Activated CD8-positive, alpha-beta memory T cell treated with anti-CD3 and anti-CD28 coated beads, Interleukin-2, amount 10 ng/mL, durations not matched to agents 7 days and 5 days (primary cell): Measurements from ENCODE around the gene RNF146. TPM values are rescaled to one million over a fixed set of nuclear protein-coding genes. Genes with fewer than 3 reads are reported as not detected.

Source experiments
- ATAC-seq: fragments of 150-1000 bp; cut with Tn5 transposase; one replicate; pipeline ENCODE4 v1.10.0; 2021; ENCODE audit warnings: moderate library complexity
- CTCF ChIA-PET: fragments of 350-600 bp; sonication (Branson Sonifier 250); formaldehyde crosslinking; loops from one replicate; lab custom pipeline; 2021; ENCODE audit warnings: antibody characterized with exemption; lab: Charles Lee
- DNase-seq: peaks from one replicate; pipeline ENCODE4 v3.0.0-alpha.2; 2020
- H3K27ac Mint-ChIP-seq: one replicate; pipeline ENCODE4 v1.8.0; 2021; ENCODE audit warnings: mild to moderate bottlenecking, mixed read lengths
- H3K27me3 Mint-ChIP-seq: one replicate; pipeline ENCODE4 v1.8.0; 2021; ENCODE audit warnings: mixed read lengths
- H3K36me3 Mint-ChIP-seq: one replicate; pipeline ENCODE4 v1.8.0; 2021; ENCODE audit warnings: mild to moderate bottlenecking, mixed read lengths
- H3K4me1 Mint-ChIP-seq: one replicate; pipeline ENCODE4 v1.8.0; 2021; ENCODE audit warnings: mixed read lengths
- H3K4me3 Mint-ChIP-seq: one replicate; pipeline ENCODE4 v1.8.0; 2021; ENCODE audit warnings: mild to moderate bottlenecking, moderate library complexity, mixed read lengths
- H3K9me3 Mint-ChIP-seq: one replicate; pipeline ENCODE4 v1.8.0; 2022; ENCODE audit warnings: low read depth, mixed read lengths
- total RNA-seq, 2 experiments: library from RNA; stranded (reverse); gene quantifications; one replicate each; pipeline ENCODE4 v1.2.3, GENCODE V29; 2021

The RNF146 gene
- total RNA-seq, 2 experiments from 2014 or later = 18.2 to 24.9 TPM

DNA sequence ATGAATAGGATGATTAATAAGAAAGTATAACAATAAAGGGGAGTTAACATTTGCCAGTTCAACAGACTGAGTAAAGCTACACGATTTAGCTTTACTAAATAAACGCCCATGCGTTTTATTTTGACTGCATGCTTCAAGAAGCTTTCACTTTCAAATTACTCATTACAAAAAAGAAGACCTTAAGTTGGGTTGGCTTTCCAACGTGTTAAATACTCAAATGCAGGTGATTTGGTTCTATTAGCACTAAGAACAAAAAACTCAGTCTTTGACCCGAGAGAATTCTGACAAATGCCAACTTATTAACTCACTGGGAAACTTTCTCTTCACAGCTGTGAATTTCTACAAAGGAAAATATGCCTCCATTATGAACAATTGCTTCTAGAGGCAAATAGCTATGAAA is 24.8 kb downstream of the RNF146 start:
- no peaks in the 10 kb centered on the region for H3K27me3 Mint-ChIP-seq
- peaks cover 43% of the 10 kb centered on the region for H3K36me3 Mint-ChIP-seq
- H3K4me1 Mint-ChIP-seq = peaks cover 22% of the 10 kb centered on the region
- peak overlapping the region; percentile 46 for H3K4me3 Mint-ChIP-seq
- CTCF ChIA-PET = interaction anchor here (1.5 to 4.2 kb wide), 3 partner anchors 12 to 26 kb away, joined by 4 to 25 read pairs (median 11); partner anchors contain the start of gene RNF146
- H3K27ac Mint-ChIP-seq = no peak overlapping the region
- no peaks in the 10 kb centered on the region for H3K9me3 Mint-ChIP-seq
- peak; percentile 76 for ATAC-seq
- no peak for DNase-seq

DNA sequence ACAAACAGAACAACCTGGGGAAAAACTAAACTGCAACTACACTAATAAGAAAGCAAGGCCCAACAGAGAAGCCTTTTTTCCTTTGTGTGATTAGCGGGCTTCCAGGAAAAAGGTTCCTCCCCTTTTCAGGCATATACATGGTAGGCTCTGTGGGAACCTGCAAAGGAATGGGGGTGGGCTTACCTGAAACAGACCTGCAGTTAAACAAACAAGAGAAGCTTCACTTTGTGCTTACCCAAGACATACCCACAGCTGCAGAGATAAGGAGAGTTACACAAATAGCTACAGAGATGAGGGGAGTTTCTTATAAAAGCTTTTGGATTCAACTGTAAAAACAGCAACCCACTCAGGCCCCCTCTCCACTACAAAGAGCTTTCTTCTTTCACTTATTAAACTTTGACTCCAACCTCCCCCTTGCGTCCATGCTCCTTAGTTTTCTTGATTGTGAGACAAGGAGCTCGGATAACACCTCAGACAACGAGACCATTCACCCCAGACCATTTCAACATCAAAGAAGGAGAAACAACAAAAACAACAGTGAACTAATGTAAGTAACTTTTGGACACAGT is 30.9 kb downstream of the RNF146 start:
- DNase-seq (no peak), ATAC-seq (no peak)
- no peaks in the 10 kb centered on the region for H3K27me3 Mint-ChIP-seq
- no peak overlapping the region for H3K27ac Mint-ChIP-seq
- H3K36me3 Mint-ChIP-seq = peaks cover 23% of the 10 kb centered on the region
- H3K4me1 Mint-ChIP-seq = peaks cover 6% of the 10 kb centered on the region
- no peak overlapping the region for H3K4me3 Mint-ChIP-seq
- no peaks in the 10 kb centered on the region for H3K9me3 Mint-ChIP-seq
- CTCF ChIA-PET = no interaction called here

DNA sequence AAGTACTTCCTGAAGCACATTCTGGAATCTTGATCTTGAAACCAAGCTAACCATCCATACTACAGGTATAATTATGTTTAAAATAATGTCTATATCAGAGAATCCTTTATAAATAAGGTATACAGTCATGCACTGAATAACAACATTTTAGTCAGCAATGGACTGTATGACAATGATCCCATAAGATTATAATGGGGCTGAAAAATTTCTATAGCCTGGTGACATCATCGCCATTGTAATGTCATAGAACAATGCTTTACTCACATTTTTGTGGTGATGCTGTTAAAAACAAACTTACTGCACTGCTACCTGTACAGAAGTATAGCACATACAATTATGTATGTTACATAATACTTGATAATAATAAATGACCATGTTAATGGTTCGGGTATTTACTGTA is 31.8 kb downstream of the RNF146 start:
- DNase-seq (no peak), ATAC-seq (no peak)
- H3K27me3 Mint-ChIP-seq = no peaks in the 10 kb centered on the region
- CTCF ChIA-PET = interaction anchor here (1.0 to 4.5 kb wide), 3 partner anchors 14 to 241 kb away, joined by 3 to 18 read pairs (median 3); no protein-coding TSS in a partner anchor
- H3K36me3 Mint-ChIP-seq = peaks cover 20% of the 10 kb centered on the region
- no peak overlapping the region for H3K27ac Mint-ChIP-seq
- H3K4me3 Mint-ChIP-seq = no peak overlapping the region
- H3K4me1 Mint-ChIP-seq = peaks cover 9% of the 10 kb centered on the region
- H3K9me3 Mint-ChIP-seq = no peaks in the 10 kb centered on the region

DNA sequence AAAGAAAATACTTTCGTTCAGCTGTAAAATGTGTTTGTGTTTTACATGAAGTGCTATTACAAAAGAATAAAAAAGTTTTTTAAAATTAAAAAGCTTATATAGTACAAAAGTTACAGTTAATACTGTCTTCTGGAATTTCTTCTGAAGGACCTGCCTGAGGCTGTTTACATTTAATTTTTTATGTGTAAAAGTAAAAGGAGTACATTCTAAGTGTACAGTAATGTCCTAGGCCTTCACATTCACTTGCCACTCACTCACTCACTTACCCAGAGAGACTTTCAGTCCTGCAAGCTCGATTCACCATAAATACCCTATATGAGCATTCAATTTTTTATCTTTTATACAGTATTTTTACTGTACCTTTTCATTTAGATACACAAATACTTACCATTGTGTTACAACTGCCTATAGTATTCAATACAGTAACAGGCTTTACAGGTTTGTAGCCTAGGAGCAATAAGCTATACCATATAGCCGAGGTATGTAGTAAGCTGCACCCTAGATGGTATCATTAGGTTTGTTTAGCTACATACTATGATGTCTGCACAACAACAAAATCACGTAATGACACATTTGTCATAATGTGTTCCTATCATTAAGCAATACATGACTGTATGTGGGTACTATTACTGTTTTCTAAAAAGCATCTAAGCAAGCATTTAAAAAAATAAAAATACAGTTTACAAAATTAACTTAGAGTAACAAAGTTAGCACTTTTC is 33.0 kb downstream of the RNF146 start:
- Mint-ChIP-seq H3K36me3 (peaks cover 13% of the 10 kb centered on the region), H3K9me3 (no peaks in the 10 kb centered on the region), H3K27ac (no peak overlapping the region), H3K4me3 (no peak overlapping the region), H3K27me3 (no peaks in the 10 kb centered on the region), H3K4me1 (peaks cover 11% of the 10 kb centered on the region)
- CTCF ChIA-PET = interaction anchor here (0.9 to 4.5 kb wide), 4 partner anchors 15 to 240 kb away, joined by 3 to 18 read pairs (median 3); partner anchors contain the start of gene RNF146
- ATAC-seq = no peak
- no peak for DNase-seq

DNA sequence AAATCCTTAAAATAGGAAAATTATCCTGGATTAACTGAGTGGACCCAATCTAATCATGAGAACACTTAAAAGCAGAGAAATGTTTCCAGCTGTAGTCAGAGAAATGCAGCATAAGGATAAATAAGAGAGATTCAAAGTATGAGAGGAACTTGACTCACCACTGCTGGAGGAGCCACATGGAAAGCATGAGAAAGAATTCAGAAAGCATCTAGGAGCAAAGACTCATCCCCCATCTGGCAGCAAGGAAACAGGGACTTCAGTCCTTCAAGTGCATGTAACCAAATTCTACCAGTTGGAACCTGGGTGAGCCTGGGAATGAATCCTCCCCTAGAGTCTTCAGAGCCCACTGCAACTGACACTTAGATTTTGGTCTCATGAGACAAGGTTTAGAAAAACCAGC is 33.7 kb downstream of the RNF146 start:
- Mint-ChIP-seq H3K4me1 (peaks cover 11% of the 10 kb centered on the region), H3K4me3 (no peak overlapping the region), H3K27me3 (no peaks in the 10 kb centered on the region), H3K9me3 (no peaks in the 10 kb centered on the region), H3K27ac (no peak overlapping the region), H3K36me3 (peaks cover 11% of the 10 kb centered on the region)
- CTCF ChIA-PET = interaction anchor here (0.9 to 4.5 kb wide), 3 partner anchors 34 to 239 kb away, joined by 3 to 18 read pairs (median 3); partner anchors contain the start of gene RNF146
- ATAC-seq (no peak), DNase-seq (no peak)

DNA sequence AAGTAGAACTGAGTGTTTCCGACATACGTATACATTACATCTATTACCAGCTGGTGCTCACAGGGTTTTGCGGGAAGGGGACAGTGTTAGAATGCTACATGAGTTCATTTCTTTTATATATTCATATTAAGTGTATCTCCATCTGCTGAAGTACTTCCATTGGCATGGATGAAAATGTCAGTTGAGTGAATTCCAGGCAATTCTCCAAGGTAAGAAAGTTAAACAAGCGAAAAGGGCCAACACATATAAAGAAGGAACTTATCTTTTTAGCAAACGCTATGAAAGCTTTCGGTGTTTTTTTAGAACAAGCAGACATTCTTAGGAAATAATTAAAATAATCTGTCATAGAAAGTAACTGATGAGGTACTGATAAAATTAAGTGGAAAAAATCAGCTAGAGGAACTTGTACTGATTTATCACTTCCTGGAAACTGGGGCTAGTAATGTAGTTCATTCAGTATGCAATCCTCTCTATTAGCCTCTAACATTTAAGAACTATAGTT is 34.6 kb downstream of the RNF146 start:
- CTCF ChIA-PET = interaction anchor here (0.9 to 4.5 kb wide), 7 partner anchors 8 to 238 kb away, joined by 3 to 18 read pairs (median 3); partner anchors contain the start of gene RNF146
- Mint-ChIP-seq H3K4me3 (no peak overlapping the region), H3K4me1 (peaks cover 11% of the 10 kb centered on the region), H3K9me3 (no peaks in the 10 kb centered on the region), H3K27ac (no peak overlapping the region), H3K36me3 (peaks cover 18% of the 10 kb centered on the region), H3K27me3 (no peaks in the 10 kb centered on the region)
- ATAC-seq (no peak), DNase-seq (no peak)

DNA sequence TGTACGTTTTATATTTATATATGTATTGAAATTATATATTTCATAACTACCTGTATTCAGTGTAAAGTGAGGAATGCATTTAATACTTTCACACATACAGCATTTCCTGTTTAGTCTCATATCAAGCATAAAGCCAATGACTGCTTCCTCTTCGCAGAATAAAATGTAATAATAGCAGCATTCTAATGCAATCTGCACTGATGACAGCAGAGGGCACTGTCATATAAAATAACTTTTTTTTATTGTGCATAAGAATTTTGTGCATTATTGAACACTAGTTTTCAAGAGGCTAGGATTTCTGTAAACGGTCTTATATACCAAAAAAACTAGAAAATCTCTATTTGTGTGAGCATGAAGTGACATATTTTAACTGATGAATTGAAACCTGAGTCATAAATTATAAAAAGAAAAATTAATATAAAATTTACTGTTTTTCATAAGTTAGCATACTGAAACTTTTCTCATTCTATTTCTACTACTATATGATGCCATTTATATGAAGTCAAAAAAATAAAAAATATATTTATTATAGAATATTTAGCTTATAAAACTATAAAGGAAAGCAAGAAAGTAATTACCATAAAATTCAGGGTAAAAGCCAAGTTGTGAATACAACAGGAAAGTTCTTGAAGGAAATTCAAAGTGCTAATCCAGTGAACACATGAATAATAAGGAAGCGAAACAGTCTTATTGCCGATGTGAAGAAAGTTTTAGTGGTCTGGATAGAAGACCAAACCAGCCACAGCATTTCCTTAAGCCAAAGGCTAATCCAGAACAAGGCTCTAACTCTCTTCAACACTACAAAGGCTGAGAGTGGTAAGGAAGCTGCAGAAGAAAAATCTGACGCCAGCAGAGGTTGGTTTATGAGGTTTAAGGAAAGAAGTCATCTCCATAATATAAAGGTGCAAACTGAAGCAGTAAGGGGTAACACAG is 36.3 kb downstream of the RNF146 start:
- ATAC-seq = peak; percentile 60
- CTCF ChIA-PET = interaction anchor here (1.1 to 4.5 kb wide), 9 partner anchors 12 to 237 kb away, joined by 3 to 18 read pairs (median 4); partner anchors contain the start of gene RNF146
- Mint-ChIP-seq H3K27ac (no peak overlapping the region), H3K4me3 (no peak overlapping the region), H3K9me3 (no peaks in the 10 kb centered on the region), H3K27me3 (no peaks in the 10 kb centered on the region), H3K4me1 (peaks cover 11% of the 10 kb centered on the region), H3K36me3 (peaks cover 24% of the 10 kb centered on the region)
- peak; percentile 58 for DNase-seq

DNA sequence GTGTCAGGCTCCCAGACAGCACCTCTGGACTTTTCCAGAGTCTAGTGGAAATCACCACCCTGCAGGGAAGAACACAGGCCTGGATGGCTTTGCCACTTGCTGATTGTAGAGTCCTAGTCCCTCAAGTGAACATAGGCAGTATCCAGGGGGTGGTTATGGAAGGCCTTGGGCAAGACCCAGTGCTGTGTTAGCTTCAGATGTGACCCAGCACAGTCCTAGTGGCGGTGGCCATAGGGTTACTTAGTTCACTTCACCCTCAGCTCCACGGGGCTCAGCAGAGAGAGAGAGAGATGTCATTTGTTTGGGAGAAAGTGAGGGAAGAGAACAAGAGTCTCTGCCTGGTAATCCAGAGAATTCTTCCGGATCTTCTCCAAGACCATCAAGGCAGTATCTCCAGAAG is 37.3 kb downstream of the RNF146 start:
- no peaks in the 10 kb centered on the region for H3K27me3 Mint-ChIP-seq
- no peak for DNase-seq
- H3K9me3 Mint-ChIP-seq = no peaks in the 10 kb centered on the region
- peaks cover 11% of the 10 kb centered on the region for H3K4me1 Mint-ChIP-seq
- ATAC-seq = no peak
- H3K36me3 Mint-ChIP-seq = peaks cover 33% of the 10 kb centered on the region
- no peak overlapping the region for H3K4me3 Mint-ChIP-seq
- CTCF ChIA-PET = interaction anchor here (1.1 to 2.8 kb wide), 8 partner anchors 11 to 234 kb away, joined by 3 to 11 read pairs (median 3); partner anchors contain the start of gene RNF146
- H3K27ac Mint-ChIP-seq = no peak overlapping the region

DNA sequence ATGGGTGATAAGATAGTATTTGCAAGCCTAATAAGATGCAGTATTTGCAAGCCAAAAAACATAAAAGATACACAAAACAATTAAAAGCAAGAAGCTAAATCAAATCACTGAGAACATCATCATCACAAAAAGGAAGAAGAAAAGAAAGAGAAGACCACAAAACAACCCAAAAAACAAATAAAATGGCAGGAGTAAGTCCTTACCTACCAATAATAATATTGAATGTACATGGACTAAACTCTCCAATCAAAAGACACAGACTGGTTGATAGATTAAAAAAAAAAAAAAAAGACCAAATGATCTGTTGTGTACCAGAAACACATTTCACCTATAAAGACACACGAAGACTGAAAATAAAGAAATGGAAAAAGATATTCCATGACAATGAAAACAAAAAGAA is 39.1 kb downstream of the RNF146 start:
- H3K36me3 Mint-ChIP-seq = peaks cover 48% of the 10 kb centered on the region
- H3K27me3 Mint-ChIP-seq = no peaks in the 10 kb centered on the region
- DNase-seq (no peak), ATAC-seq (no peak)
- H3K27ac Mint-ChIP-seq = no peak overlapping the region
- CTCF ChIA-PET = interaction anchor here (0.7 to 2.8 kb wide), 5 partner anchors 14 to 211 kb away, joined by 3 to 11 read pairs (median 5); partner anchors contain the start of gene RNF146
- peaks cover 6% of the 10 kb centered on the region for H3K9me3 Mint-ChIP-seq
- H3K4me3 Mint-ChIP-seq = no peak overlapping the region
- H3K4me1 Mint-ChIP-seq = peaks cover 11% of the 10 kb centered on the region

DNA sequence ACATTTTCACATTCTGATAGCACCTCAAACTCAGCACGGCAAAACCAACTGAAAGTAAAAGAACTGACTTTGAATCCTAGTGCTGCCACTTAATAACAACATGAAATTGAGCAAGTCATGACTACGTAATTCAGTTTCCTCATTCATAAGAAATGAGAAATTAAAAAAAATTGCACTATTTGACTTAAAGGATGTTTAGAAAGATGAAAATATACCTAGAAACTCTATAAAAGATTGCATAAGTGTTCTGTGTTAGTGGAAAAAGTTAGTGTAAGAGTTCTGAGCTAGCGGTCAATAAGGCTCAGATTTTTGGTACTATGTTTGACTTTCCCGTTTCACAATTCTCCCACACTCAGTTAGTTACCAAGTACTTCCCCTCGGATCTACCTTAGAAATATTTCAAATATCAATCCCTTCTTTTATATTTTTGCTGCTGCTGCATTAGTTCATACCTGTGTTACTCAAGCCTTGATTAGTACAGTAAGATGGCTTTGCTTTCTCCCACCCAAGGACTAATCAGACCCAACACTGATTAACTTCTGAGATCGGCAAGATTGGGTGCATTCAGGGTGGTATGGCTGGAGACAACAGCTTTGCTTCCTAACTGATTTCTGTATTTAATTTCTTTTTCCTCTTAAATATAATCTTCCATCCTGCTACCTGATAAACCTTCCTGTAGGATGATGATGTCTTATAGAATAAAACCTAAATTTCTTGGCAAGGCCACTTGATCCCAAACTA is 50.9 kb downstream of the RNF146 start:
- Mint-ChIP-seq H3K4me3 (no peak overlapping the region), H3K36me3 (peaks cover 27% of the 10 kb centered on the region), H3K27ac (no peak overlapping the region), H3K27me3 (no peaks in the 10 kb centered on the region), H3K9me3 (no peaks in the 10 kb centered on the region), H3K4me1 (no peaks in the 10 kb centered on the region)
- CTCF ChIA-PET = interaction anchor here (2.1 kb wide), 1 partner anchor 198 kb away, joined by 4 read pairs; no protein-coding TSS in a partner anchor
- no peak for DNase-seq
- ATAC-seq = no peak

DNA sequence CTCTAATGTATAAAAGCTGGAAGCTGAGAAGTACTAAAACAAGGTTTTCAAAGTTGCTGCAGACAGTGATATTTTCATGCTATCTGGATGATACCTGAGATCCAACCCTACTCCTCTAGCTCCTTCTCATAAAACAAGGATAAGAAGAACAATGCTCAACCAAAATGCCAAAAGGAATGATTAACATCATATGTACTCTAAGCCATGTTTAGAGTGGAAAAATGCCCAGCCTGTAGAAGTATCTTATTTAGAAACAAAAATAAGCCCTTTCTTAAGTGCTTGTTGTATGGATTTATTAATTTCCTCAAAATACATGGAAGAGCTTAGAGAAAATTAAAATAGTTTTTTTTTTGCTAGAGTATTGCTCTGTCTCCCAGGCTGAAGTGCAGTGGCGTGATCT is 53.0 kb downstream of the RNF146 start:
- Mint-ChIP-seq H3K27ac (no peak overlapping the region), H3K27me3 (no peaks in the 10 kb centered on the region), H3K36me3 (peaks cover 26% of the 10 kb centered on the region), H3K4me3 (no peak overlapping the region), H3K9me3 (no peaks in the 10 kb centered on the region), H3K4me1 (no peaks in the 10 kb centered on the region)
- no peak for ATAC-seq
- CTCF ChIA-PET = interaction anchor here (0.7 kb wide), 1 partner anchor 197 kb away, joined by 3 read pairs; no protein-coding TSS in a partner anchor
- no peak for DNase-seq

DNA sequence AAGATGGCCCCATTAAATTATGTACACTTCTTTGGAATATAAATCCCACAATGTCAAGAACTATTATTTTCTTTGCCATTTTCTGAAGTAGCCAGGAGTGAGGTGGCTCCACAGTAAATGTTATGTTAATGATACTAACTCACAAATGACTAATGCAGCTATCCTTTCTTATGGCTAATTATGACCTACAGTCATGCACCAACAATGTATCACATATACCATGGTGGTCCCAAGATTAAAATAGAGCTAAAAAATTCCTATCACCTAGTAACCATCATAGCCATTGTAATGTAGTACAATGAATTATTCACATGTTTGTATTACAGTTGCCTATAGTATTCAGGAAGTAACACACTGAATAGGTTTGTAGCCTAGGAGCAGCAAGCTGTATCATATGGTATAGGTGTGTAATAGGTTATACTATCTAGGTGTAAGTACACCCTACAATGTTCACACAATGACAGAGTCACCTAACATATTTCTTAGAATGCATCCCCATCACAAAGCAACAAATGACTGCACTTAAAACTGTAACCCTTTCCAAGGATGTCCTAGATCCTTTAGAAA is 61.5 kb downstream of the RNF146 start:
- no peak for DNase-seq
- no peaks in the 10 kb centered on the region for H3K9me3 Mint-ChIP-seq

More for the DNA sequence above, 61.5 kb downstream of the RNF146 start:
- peaks cover 32% of the 10 kb centered on the region for H3K36me3 Mint-ChIP-seq
- H3K27ac Mint-ChIP-seq = no peak overlapping the region
- CTCF ChIA-PET = no interaction called here
- no peak for ATAC-seq
- peaks cover 6% of the 10 kb centered on the region for H3K4me1 Mint-ChIP-seq
- no peaks in the 10 kb centered on the region for H3K27me3 Mint-ChIP-seq
- H3K4me3 Mint-ChIP-seq = no peak overlapping the region
